H1 (cell line): Measurements from ENCODE around the gene GPATCH11. TPM values are rescaled to one million over a fixed set of nuclear protein-coding genes. Genes with fewer than 3 reads are reported as not detected.

Experiments used
- ASH2L ChIP-seq: fragments of 200-600, 300-600 bp; sonication (generic); IDR thresholded peaks from one replicate; pipeline ENCODE4 v1.7.1; 2017; ENCODE audit warnings: low read length
- EGR1 ChIP-seq: IDR thresholded peaks from 2 replicates; pipeline ENCODE4 v1.6.1; 2011; ENCODE audit warnings: low read depth, low read length, borderline replicate concordance
- EP300 ChIP-seq, 2 experiments: IDR thresholded peaks; 1 replicate in 1 of 2; 2 replicates in 1 of 2; pipeline ENCODE4 v1.6.1; 2011 to 2012; ENCODE audit warnings: low read depth in 2 of 2, low read length in 2 of 2, mild to moderate bottlenecking in 2 of 2, borderline replicate concordance in 1 of 2, inconsistent platforms in 1 of 2, moderate library complexity in 1 of 2
- EZH2 ChIP-seq: fragments of 200-600 bp; sonication (generic); IDR thresholded peaks from 2 replicates; pipeline ENCODE4 v1.7.1; 2012; ENCODE audit warnings: low read depth, mild to moderate bottlenecking, moderate library complexity, low read length, inconsistent platforms; ENCODE audit not compliant: severe bottlenecking
- GTF2F1 ChIP-seq: IDR thresholded peaks from 2 replicates; pipeline ENCODE4 v1.6.1; 2012; ENCODE audit warnings: low read depth, low read length, improper control_type of control experiment, borderline replicate concordance
- MAFK ChIP-seq: IDR thresholded peaks from 2 replicates; pipeline ENCODE4 v1.6.1; 2012; ENCODE audit warnings: low read depth, mild to moderate bottlenecking, improper control_type of control experiment, low read length
- NRF1 ChIP-seq: IDR thresholded peaks from 2 replicates; pipeline ENCODE4 v1.6.1; 2011; ENCODE audit warnings: mild to moderate bottlenecking, low read depth, low read length, improper control_type of control experiment
- POU5F1 ChIP-seq: IDR thresholded peaks from 2 replicates; pipeline ENCODE4 v1.6.1; 2011; ENCODE audit warnings: low read depth, mild to moderate bottlenecking, low read length, moderate library complexity
- RNF2 ChIP-seq: fragments of 200-900, 300-1000 bp; sonication (generic); IDR thresholded peaks from 2 replicates; pipeline ENCODE4 v1.7.1; 2016; ENCODE audit warnings: borderline replicate concordance, low read depth, mild to moderate bottlenecking, antibody characterized with exemption, low read length; ENCODE audit not compliant: poor library complexity, severe bottlenecking; ENCODE audit errors: missing control alignments
- SIRT6 ChIP-seq: IDR thresholded peaks from one replicate; pipeline ENCODE4 v1.7.1; 2012; ENCODE audit warnings: low read length, inconsistent platforms
- YY1 ChIP-seq: IDR thresholded peaks from 2 replicates; pipeline ENCODE4 v1.6.1; 2011; ENCODE audit warnings: low read depth, mild to moderate bottlenecking, low read length
- polyA plus RNA-seq, 7 experiments: library from polyadenylated mRNA; depleted of rRNA in 3 of 7; stranded (reverse) in 5 of 7; unstranded in 2 of 7; fragments of >200 nt in 5 of 7; fragments of 200-250 nt in 2 of 7; gene quantifications; 1 replicate in 5 of 7; 2 replicates in 1 of 7; 4 replicates in 1 of 7; pipeline versions ENCODE4 v1.2.1 to v1.2.3, GENCODE V29; 2011 to 2013; ENCODE audit warnings: missing spikeins in 2 of 7, mixed read lengths in 2 of 7
- total RNA-seq: library from RNA; stranded (reverse); fragmentation: NEBNext Ultra II Directional; extraction: Animal tissue kit (Norgen Biotek cat#: 25700); gene quantifications from 2 replicates; pipeline ENCODE4 v1.2.1, GENCODE V29; 2021

The GPATCH11 gene
- total and polyA plus RNA-seq, 2 of the 8 experiments (the other 6 are each of a cell fraction or from before 2014, with no cell fraction given), result 0.60 to 3.4 TPM

GRCh38 chr2:37142546-37142945, 58.2 kb downstream of the GPATCH11 start (continued):
- TF ChIP-seq NRF1 (no peak), MAFK (no peak), RNF2 (no peak), SIRT6 (no peak), EGR1 (no peak), ASH2L (no peak), POU5F1 (no peak), EP300 (IDR thresholded peaks at IDR 0.05; ENCODE audit: borderline replicate concordance in 1 of 2, low read depth in 2 of 2, low read length in 2 of 2) (no peak), EZH2 (no peak), YY1 (no peak), GTF2F1 (no peak)
- TF ChIP-seq, all 59 proteins: peak for 0
